Measurements from ENCODE around the gene TMEM250. TPM values are rescaled to one million over a fixed set of nuclear protein-coding genes. Genes with fewer than 3 reads are reported as not detected.

TMEM250 gene
- total RNA-seq, 1 donor from 2014 or later, result 30.7 TPM

GRCh38 chr9:136149337-136149736, 30.7 kb upstream of the TMEM250 start:
- peaks cover 43% of the 10 kb centered on the region for H3K27me3 ChIP-seq
- ATAC-seq (no peak), DNase-seq (no peak)
- H3K4me1 ChIP-seq, result no peaks in the 10 kb centered on the region
- H3K27ac ChIP-seq, result no peak overlapping the region
- no peaks in the 10 kb centered on the region for H3K36me3 ChIP-seq
- no peak overlapping the region for H3K4me3 ChIP-seq
- H3K9me3 ChIP-seq, result no peaks in the 10 kb centered on the region
- TF ChIP-seq CTCF (IDR thresholded peaks at IDR 0.05), result no peak
- intact Hi-C loops (cut with DNase I), result no loop called here

DNA sequence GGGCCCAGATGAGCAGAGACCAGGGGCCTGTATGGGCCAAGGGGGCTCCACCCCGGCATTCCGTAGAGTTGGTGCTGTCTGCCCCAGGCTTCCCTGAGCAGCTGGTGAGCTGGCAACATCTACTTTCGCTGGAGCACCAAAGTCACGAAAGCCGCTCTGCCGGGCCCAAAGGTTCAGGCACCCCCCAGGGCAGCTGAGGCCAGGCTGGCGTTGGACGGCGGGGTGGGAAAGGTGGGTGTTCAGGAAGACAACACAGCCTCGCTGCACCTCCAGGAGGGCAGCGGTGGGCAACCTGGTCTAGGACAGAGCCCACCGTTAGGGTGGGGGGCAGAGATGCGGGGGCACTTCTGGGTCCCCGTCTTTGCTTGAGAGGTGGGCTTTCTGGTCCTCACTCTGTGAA, 30.1 kb upstream of the TMEM250 start:
- H3K9me3 ChIP-seq, result no peaks in the 10 kb centered on the region
- intact Hi-C loops (cut with DNase I), result no loop called here
- no peaks in the 10 kb centered on the region for H3K36me3 ChIP-seq
- H3K27me3 ChIP-seq, result peaks cover 49% of the 10 kb centered on the region
- no peak for ATAC-seq
- TF ChIP-seq CTCF (IDR thresholded peaks at IDR 0.05), result no peak
- H3K4me1 ChIP-seq, result no peaks in the 10 kb centered on the region
- no peak for DNase-seq
- H3K4me3 ChIP-seq, result no peak overlapping the region
- no peak overlapping the region for H3K27ac ChIP-seq

DNA sequence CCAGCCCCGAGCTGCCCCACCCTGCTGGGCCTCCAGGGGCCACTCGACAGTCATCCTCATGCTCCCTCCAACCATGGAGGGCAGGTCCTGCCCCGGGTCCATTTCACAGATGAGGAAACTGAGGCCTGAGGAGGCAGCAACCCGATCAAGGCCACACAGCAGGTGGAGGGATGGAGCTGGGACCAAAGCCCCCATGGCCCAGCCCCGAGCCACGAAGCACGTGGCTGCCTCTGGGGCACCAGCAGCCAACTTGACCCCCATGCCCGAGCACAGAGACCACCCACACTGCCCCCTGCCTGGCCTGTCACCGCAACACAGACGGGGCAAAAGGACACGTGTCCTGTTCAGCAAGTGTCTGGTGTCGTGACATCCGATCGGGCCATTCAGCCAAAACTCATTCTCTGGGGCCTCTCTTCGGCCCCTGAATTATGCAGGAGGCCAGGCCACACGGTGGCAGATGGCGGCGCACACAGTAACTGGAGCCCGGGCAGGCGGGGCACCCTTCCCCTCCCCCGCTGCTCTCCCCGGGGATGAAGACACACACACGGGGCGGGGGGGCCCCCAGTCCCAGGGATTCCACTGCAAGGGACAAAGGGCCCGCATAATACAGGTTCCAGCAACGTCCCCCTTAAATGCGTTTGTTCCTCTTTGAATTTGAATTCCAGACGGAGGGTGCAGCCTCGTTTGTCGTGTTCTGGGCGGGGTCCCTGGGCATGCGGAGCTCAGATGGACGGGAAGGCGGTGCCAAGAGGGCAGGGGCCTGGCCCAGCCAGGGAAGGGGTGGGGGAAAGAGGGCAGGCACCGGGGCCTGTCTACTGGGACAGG, 29.4 kb upstream of the TMEM250 start:
- H3K36me3 ChIP-seq, result no peaks in the 10 kb centered on the region
- no peak overlapping the region for H3K27ac ChIP-seq
- DNase-seq (no peak), ATAC-seq (no peak)
- intact Hi-C loops (cut with DNase I), result no loop called here
- peaks cover 55% of the 10 kb centered on the region for H3K27me3 ChIP-seq
- no peak overlapping the region for H3K4me3 ChIP-seq
- no peaks in the 10 kb centered on the region for H3K4me1 ChIP-seq
- no peak for TF ChIP-seq CTCF (IDR thresholded peaks at IDR 0.05)
- H3K9me3 ChIP-seq, result no peaks in the 10 kb centered on the region

DNA sequence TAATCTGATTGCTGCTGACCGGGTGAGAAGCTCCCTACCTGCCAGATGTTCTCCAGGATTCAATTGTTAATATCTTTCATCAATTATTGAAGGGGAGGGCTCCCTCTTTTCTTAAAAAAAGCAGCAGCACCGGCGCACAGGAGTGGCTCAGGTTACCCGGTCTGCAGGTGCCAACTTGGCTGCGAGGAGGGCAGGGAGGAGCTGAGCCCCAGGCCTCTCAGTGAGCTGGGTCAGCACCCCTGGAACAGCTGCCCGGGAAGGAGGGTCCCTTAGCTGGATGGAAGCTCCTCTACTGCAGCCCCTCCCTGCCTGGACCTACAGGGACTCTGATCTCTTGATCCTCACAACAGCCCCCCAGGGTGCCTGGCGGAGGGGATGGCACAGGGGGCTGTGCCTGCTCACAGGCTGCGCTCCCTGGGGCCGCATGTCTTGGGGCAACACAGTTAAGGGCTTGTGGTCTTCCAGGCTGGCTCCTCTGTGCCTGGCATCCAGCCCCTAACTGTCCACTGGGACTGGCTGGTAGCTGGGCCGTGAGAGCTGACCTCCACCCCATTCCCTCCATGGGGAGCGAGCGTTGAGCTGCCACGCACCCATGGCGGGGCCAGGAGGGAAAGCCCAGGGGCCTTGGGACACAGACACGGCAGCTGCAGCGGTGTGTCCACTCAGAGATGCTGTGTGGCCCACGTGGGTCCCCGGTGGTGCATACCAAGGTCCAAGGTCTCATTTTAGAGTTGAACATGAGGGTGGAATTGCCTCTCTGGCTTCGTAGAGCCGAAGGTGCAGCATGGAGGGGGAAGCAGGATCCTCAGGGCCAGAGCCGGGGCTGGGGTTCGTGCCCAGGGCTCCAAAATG, 28.6 kb upstream of the TMEM250 start:
- ATAC-seq, result no peak
- intact Hi-C loops (cut with DNase I), result no loop called here
- Histone ChIP-seq H3K4me3 (no peak overlapping the region), H3K27ac (no peak overlapping the region), H3K36me3 (no peaks in the 10 kb centered on the region), H3K4me1 (no peaks in the 10 kb centered on the region), H3K27me3 (peaks cover 62% of the 10 kb centered on the region), H3K9me3 (no peaks in the 10 kb centered on the region)
- TF ChIP-seq CTCF (IDR thresholded peaks at IDR 0.05), result no peak
- no peak for DNase-seq

DNA sequence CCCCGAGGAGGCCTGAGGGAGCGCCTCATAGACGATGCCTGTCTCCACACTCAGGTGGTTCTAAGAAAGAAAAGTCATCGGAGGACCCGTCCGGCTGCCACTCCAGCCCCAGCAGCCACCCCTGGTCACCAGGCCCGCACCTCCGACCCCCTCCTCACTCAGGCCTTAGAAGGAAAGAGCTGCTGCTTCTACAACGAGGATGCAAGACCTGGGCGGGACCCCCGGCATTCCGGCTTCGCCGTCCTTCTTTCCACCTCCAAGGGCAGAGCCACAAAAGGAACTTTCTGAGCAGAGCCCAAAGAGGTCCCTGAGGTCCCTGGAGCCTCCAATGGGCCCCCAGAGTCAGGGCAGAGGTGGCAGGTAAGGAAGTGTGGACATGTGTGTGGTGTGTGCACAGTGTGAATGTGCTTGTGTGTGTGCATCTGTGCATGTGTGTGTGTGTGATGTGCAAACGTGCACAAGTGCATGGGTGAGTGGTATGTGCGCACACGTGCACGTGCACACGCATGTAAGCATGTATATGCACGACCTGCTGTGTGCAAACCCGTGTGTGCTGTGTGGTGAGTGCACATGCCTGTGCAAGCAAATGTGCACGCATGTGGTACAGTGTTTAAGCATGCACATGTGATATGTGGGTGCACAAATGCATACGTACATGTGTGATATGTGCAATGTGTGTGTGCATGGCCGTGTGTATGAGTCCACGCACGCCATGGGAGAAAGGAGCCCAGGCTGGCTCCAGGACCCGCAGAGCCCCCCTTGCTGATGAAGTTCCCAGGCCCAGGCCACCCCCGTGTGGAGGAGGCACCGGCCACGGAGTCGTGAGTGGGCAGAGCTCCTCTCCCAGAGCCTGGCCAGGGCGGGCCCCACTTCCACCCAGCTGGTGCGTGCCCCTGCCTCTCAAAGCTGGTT, 27.7 kb upstream of the TMEM250 start:
- DNase-seq, result no peak
- H3K27ac ChIP-seq, result no peak overlapping the region
- ATAC-seq, result no peak
- peaks cover 62% of the 10 kb centered on the region for H3K27me3 ChIP-seq
- no peaks in the 10 kb centered on the region for H3K4me1 ChIP-seq
- intact Hi-C loops (cut with DNase I), result no loop called here
- H3K9me3 ChIP-seq, result no peaks in the 10 kb centered on the region
- H3K4me3 ChIP-seq, result no peak overlapping the region
- no peaks in the 10 kb centered on the region for H3K36me3 ChIP-seq
- TF ChIP-seq CTCF (IDR thresholded peaks at IDR 0.05), result no peak
